ENCODE measurements around the gene DGCR6L.
"Not testable (repeated sequence)": the region's sequence is repeated elsewhere in the genome, so short reads cannot be mapped to it uniquely, and the experiment has no call there.

DGCR6L gene

DNA sequence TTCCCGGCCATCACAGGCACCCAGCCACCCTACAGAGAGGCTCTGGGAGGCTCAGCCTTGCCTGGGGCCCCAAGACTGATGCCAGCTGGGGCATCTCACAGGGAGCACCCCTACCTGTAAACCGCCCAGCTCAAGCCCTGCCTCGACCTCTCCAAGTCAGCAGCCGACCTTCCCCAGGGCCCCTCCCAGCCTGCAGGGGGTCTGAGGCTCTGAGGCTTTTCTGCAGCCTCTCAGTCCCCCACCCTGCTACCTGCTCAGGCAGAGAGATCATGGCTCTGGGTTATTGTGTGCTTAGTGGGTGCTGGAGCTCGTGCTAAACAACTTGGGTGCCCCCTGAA, 28.6 kb downstream of the DGCR6L start:
- TF ChIP-seq CTCF (IDR thresholded peaks at IDR 0.05; ENCODE audit: extremely low read depth, insufficient read depth, missing control alignments): no peak
- DNase-seq (ENCODE audit: low spot score): no peak
- in situ Hi-C loops (cut with MboI; ENCODE audit: low pct_unique_long_range_greater_than_20kb, low sequenced_read_pairs, unreplicated experiment): loop anchor here (10.0 to 25.0 kb wide), 2 partner anchors 136 to 329 kb away; partner anchors contain the start of gene CCDC188

DNA sequence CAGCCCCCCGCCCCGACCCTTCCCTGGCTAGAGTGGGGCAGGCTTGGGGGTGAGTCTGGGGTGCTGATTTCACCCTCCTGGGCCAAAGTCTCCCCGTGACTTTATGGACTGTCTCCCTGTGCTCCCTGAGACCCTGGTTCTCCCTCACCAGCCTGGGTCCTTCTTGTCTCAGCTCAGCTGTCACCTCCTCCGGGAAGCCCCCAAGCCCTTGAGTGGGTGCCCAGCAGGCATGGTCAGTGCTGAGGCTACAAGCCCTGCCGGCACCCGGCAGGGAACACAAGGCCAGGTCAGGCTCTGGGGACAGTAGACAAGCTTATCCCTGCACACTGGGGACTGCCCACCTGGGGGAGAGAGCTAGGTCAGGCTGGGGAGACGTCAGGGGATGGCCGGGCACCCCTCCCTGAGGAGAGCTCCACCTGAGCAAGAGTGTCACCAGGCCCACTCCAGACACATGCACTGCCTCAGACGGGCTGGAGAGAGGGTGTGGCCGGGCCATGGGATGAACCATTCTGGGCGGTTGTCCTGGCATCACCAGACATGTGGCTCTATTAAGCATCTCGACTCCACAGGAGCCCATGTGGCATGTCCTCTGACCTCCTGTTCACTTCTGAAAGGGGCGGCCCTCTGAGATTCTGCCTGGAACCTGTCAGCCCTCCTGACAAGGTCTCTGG, 29.1 kb downstream of the DGCR6L start:
- in situ Hi-C loops (cut with MboI; ENCODE audit: low pct_unique_long_range_greater_than_20kb, low sequenced_read_pairs, unreplicated experiment): loop anchor here (10.0 to 25.0 kb wide), 2 partner anchors 136 to 328 kb away; partner anchors contain the start of gene CCDC188
- TF ChIP-seq CTCF (IDR thresholded peaks at IDR 0.05; ENCODE audit: extremely low read depth, insufficient read depth, missing control alignments): no peak
- no peak for DNase-seq (ENCODE audit: low spot score)

- no peak for DNase-seq (ENCODE audit: low spot score)
- in situ Hi-C loops (cut with MboI; ENCODE audit: low pct_unique_long_range_greater_than_20kb, low sequenced_read_pairs, unreplicated experiment): loop anchor here (10.0 to 25.0 kb wide), 2 partner anchors 135 to 328 kb away; partner anchors contain the start of gene CCDC188
- no peak for TF ChIP-seq CTCF (IDR thresholded peaks at IDR 0.05; ENCODE audit: extremely low read depth, insufficient read depth, missing control alignments)
These were observed 29.8 kb downstream of the DGCR6L start for GRCh38 chr22:20290045-20290392.

DNA sequence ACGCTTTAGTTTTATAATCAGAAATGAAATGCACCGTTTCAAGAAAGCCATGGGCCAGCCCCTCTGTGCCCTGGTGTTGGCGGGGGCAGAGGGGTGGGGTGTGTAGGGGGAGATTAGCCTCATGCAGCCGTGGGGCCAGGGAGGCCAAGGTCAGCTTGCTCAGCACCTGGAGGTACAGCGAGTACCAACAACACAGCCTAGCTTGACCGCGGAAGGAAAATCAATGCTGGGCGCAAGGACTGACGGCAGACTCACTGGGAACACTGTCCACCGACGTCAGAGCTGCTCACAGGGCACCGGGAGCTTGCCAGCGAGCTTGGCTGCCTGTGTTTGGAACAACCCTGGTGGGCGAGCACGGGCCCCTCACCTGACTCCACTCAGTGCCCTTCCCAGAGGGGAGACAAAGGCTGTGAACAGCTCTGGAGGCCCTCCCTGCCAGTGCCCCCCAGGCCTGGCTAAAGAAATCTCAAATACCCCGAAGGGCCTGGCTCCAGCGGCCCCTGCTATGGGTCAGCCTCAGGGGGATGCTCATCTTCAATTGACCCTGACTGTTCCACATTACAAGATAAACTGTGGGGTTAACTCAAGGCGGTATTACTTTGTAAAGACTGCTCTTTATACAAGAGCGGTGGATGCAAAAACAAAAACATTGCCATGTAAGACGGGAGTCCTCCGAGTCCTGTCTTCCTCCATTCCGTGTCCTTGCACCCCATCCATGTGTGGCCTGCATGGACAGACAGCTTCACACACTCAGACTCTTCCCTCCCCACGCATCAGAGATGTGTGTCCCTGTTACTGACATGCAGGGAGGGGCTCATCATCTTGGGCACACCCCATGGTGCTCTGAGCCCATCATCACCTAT, 30.4 kb downstream of the DGCR6L start:
- in situ Hi-C loops (cut with MboI; ENCODE audit: low pct_unique_long_range_greater_than_20kb, low sequenced_read_pairs, unreplicated experiment): loop anchor here (10.0 to 25.0 kb wide), 2 partner anchors 135 to 327 kb away; partner anchors contain the start of gene CCDC188
- not testable (repeated sequence) for DNase-seq (ENCODE audit: low spot score)

GRCh38 chr22:20286784-20287423, 33.0 kb downstream of the DGCR6L start:
- in situ Hi-C loops (cut with MboI; ENCODE audit: low pct_unique_long_range_greater_than_20kb, low sequenced_read_pairs, unreplicated experiment): loop anchor here (25.0 kb wide), 1 partner anchor 325 kb away; no protein-coding TSS in a partner anchor
- DNase-seq (ENCODE audit: low spot score): not testable (repeated sequence)

- not testable (repeated sequence) for DNase-seq (ENCODE audit: low spot score)
- in situ Hi-C loops (cut with MboI; ENCODE audit: low pct_unique_long_range_greater_than_20kb, low sequenced_read_pairs, unreplicated experiment): loop anchor here (25.0 kb wide), 1 partner anchor 324 kb away; no protein-coding TSS in a partner anchor
These were observed 33.6 kb downstream of the DGCR6L start for GRCh38 chr22:20286312-20286660.

DNA sequence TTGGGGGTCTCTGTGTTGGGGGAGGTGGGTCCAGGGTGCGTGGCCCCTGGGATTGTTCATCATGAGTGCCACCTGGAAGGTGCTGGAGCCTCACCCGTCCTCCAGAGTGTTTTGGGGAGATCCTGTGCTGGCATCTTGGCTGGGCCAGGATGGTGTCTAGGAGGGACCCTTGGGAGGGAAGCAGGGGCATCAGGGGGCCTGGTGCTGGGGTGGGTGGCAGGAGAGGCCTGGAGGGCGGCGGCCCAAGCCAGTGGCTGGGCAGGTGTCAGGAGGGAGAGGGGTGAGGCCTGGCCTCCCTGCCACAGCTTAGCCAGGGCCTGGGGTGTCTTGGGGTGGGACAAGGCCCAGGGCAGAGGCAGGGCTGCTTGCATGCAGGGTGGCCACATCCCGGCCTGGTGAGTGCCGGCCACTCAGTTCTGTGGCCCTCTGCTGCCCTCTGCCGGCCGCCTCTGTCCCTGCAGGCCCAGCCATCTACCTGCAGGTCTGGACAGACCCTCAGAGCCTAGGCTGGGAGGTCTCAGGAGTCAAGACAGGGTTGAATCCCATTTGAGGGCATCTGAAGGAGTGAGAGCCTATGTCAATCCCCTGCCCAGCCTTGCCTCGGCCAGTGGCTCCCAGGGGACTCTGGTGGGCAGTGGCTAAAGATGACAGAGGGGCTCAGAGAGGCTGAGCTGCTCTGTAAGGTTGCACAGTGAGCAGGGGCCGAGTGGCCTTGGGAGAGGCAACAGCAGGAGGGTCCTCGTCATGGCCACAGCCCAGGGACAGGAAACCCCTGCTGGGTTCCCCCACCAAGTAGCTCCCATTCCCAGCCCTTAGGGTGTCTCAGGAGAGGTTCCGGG, 34.2 kb downstream of the DGCR6L start:
- DNase-seq (ENCODE audit: low spot score): peak; percentile 89
- TF ChIP-seq CTCF (IDR thresholded peaks at IDR 0.05; ENCODE audit: extremely low read depth, insufficient read depth, missing control alignments): peak; percentile 96
- in situ Hi-C loops (cut with MboI; ENCODE audit: low pct_unique_long_range_greater_than_20kb, low sequenced_read_pairs, unreplicated experiment): loop anchor here (25.0 kb wide), 1 partner anchor 323 kb away; no protein-coding TSS in a partner anchor

Measured in GM13977 (cell line).